Activated naive CD4-positive, alpha-beta T cell (primary cell): Measurements from ENCODE around the gene KAZN.

Source experiments
- DNase-seq, 4 experiments: peaks; one replicate each; lab custom pipeline; 2025; lab: John Stamatoyannopoulos, UW

KAZN gene

DNA sequence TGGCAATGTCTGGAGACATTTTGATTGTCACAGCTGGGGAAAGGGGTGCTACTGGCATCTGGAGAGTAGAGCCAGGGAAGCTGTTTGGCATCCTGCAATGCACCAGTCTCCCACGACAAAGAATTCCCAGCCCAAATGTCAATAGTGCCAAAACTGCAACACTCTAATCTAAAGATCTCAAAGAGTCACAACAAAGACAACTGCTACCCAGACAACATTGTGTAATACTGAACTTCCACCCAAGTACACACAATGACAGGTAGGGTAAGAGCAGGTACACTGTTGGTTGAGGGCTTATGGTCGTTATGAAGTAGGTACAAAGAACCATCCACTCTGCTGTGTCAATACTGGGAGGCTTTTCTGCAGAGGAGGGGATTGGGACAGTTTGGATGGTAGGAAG, 546.8 kb downstream of the KAZN start:
- no peak for DNase-seq

GRCh38 chr1:15146142-15146680, 547.7 kb downstream of the KAZN start:
- DNase-seq = no peak

DNA sequence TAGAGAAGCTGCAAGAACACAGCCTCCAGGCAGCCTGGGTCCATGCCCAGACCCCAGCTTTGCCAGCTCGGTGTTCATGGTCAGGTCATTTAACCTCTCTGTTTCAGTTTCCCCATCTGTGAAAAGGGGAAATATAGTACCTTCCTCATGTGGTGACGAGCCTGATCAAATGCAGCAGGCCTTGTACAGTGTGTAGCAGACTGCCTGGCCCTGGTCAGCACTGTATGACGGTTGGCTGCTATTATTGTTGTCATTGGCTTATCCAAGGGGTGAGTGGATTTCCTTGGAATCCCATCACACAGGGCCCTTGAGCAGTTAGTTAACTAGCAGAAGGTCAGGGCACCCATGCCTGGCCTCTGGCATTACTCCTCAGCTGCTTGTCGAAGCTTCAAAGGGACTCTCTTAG, 548.5 kb downstream of the KAZN start:
- no peak for DNase-seq

- DNase-seq = no peak
These were observed 549.5 kb downstream of the KAZN start for GRCh38 chr1:15148004-15148403.

DNA sequence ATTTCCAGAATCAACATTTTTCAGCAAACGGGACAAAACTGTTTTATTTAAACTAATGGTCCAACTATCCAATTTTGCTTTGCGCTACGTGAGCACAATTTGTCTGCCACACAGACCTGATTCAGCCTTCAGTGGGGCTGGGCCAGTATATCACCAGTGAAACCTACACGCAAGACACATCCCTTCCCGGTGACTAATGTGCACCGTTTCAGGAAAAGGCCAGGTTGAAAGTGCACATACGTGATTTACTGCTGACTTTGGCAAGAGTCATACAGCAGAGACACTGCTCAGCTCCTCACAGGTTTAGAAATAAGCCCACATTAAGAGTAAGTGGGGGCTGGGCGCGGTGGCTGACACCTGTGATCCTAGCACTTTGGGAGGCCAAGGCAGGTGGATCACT, 550.0 kb downstream of the KAZN start:
- DNase-seq = no peak

- no peak for DNase-seq
These were observed 550.5 kb downstream of the KAZN start for GRCh38 chr1:15148941-15149340.

- no peak for DNase-seq
These were observed 551.9 kb downstream of the KAZN start for GRCh38 chr1:15150376-15150775.

DNA sequence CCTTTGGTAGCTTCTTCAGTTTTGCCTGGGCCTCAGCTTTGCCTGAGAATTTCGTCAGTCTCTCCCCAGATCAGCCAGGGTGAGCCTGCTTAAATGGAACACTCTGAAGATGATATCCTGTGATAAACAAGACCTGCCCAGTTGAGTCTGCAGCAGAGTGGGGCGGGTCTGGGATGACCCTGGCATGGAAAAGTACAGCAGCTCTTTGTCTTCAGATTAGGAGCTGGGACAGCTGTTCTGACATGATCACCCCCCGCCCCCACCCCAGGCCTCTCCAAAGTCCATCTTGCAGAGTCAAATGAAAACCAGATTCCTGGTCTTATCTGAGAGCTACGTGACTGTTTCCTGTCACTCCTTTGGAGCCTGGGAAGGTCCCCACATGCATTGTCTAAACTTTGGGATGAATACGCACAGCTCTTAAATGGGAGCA, 552.9 kb downstream of the KAZN start:
- no peak for DNase-seq

- no peak for DNase-seq
These were observed 553.4 kb downstream of the KAZN start for GRCh38 chr1:15151871-15152270.

GRCh38 chr1:15152318-15153183, 554.1 kb downstream of the KAZN start:
- DNase-seq = no peak

- no peak for DNase-seq
These were observed 554.8 kb downstream of the KAZN start, which contains the start of gene TMEM51 for GRCh38 chr1:15153184-15153841. Gene TMEM51, plus strand, starts transcription at chr1:15153747. Its CDS starts 61,341 bp downstream, at chr1:15215088.

GRCh38 chr1:15153842-15154479, 555.5 kb downstream of the KAZN start:
- DNase-seq = no peak

GRCh38 chr1:15154480-15155036, 556.1 kb downstream of the KAZN start:
- no peak for DNase-seq

DNA sequence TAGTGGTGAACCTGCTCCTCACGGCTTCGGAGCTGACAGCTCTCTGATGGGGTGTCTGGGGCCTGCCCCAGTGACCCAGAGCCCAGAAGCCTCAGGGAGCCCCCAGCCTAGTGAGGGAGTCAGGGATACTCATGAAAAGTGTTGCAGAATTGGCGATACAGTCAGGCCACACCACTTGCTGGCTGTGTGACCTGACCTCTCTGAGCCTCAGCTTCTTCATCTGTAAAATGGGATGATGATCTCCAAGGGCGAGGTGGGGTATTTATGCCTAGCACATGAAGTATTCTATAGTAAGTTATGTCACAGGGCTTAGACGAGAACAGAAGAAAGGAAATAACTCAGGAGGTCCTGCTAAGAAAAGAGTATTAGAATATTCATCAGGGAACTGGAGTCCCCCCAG, 556.7 kb downstream of the KAZN start:
- DNase-seq = no peak

DNA sequence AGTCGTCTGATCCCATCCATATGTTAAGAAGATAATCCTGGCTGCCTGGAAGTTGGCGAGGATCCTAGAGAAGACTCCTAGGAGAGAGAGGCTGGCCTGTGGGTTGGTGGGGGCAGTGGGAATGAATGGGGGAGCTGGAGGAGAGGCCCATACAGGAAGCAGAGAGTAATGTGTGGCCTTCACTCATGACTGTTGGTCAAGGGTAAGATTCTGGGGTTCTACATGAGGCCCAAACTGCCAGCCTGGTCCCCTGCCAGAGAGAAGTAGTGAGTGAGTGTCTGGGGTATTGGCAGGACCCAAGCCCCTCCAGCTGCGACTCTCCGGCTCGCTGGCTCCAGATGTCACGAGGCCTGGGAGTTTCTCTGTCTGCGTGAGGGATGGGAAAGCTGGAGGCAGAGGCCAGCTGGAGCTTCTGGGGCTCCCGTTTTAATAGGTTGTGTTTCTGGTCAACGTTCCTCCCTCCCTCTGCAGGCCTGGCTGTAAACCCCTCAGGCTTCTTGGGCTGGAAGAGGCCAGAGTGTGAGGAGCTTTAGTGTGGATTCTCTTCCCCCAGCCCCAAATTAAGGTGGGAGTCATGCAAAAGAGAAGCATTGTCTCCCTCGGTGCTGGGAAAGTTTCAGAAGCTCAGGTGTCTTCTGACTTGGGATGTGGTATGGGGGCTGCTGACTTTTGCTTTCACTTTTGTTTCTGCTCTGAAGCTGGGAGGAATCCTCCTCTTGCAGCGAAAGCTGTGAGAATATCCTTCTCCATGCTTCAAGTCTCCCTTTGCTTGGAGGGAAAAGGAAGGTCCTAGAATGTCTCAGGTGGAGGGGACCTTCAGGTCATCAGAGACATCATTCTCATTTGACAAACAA, 557.6 kb downstream of the KAZN start:
- no peak for DNase-seq

DNA sequence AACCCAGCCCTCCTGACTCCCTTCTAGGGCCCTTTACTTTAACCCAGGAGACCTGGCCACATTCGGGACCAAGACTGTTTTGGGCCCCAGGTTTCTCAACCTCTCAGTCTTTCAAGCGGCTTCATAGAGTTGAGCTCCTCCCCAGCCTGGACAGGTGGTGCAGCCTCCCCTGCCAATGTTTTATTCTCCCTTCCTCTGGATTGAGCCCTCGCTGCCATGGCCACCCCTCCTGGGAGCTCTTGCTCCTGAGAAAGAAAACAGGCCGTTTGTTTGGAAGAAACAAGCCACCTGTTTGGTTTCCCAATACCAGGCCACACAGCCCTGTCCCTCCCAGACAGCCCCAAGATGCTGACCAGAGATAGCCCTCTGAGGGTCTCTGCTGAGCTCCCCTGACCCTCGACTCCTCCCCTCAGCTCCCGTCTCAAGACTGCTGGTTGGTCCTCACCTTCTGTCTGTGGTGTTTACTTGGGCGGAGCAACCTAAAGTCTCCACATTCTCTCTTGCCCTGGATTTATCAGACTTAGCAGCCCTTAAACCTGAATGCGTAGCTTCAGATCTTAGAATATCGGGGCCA, 558.4 kb downstream of the KAZN start:
- DNase-seq = no peak

GRCh38 chr1:15157524-15158399, 559.3 kb downstream of the KAZN start:
- DNase-seq = no peak

GRCh38 chr1:15158506-15159165, 560.2 kb downstream of the KAZN start:
- no peak for DNase-seq

GRCh38 chr1:15159166-15159555, 560.7 kb downstream of the KAZN start:
- DNase-seq = no peak
